Uterus (tissue), 4 donors: ENCODE measurements around the gene FAM120AOS. TPM values are rescaled to one million over a fixed set of nuclear protein-coding genes. Genes with fewer than 3 reads are reported as not detected.

Experiments
- DNase-seq, 2 donors: peaks; one replicate each; pipeline ENCODE4 v3.0.0-alpha.2; 2019 to 2020
- H3K27ac ChIP-seq, 2 donors: fragments of 200-600 bp; sonication (generic); 1 replicate in 1 of 2; 2 replicates in 1 of 2; pipeline ENCODE4 v1.5.1; 2016 to 2018
- H3K27me3 ChIP-seq, 2 donors: fragments of 200-600 bp; sonication (generic); one replicate each; pipeline ENCODE4 v1.5.1; 2018 to 2019; ENCODE audit warnings: control low read depth in 1 of 2
- H3K36me3 ChIP-seq, 2 donors: fragments of 200-600 bp; sonication (generic); one replicate each; pipeline ENCODE4 v1.5.1; 2019; ENCODE audit warnings: control low read depth in 1 of 2
- H3K4me1 ChIP-seq, 2 donors: fragments of 200-600 bp; sonication (generic); one replicate each; pipeline ENCODE4 v1.5.1; 2018 to 2019; ENCODE audit warnings: control low read depth in 1 of 2
- H3K4me3 ChIP-seq, 2 donors: fragments of 200-600 bp; sonication (generic); 1 replicate in 1 of 2; 2 replicates in 1 of 2; pipeline ENCODE4 v1.5.1; 2018 to 2019; ENCODE audit warnings: mild to moderate bottlenecking in 1 of 2
- H3K9me3 ChIP-seq, 2 donors: fragments of 200-600 bp; sonication (generic); one replicate each; pipeline ENCODE4 v1.5.1; 2019; ENCODE audit warnings: control low read depth in 1 of 2
- CTCF ChIP-seq, 4 experiments: fragments of 200-600 bp in 2 of 4; fragments of 450-650 bp in 2 of 4; sonication (generic) in 2 of 4; IDR thresholded peaks; one replicate each; pipeline ENCODE4 v1.5.1; 2016 to 2019; ENCODE audit warnings: antibody characterized with exemption in 4 of 4, mild to moderate bottlenecking in 2 of 4, moderate library complexity in 1 of 4
- POLR2A ChIP-seq, 2 donors: fragments of 450-650 bp; IDR thresholded peaks; one replicate each; pipeline ENCODE4 v1.6.1; 2016; ENCODE audit warnings: antibody characterized with exemption in 2 of 2, mild to moderate bottlenecking in 1 of 2, moderate library complexity in 1 of 2
- intact Hi-C: fragments of 100-400 bp; cut with DNase I; formaldehyde crosslinking; loops from one replicate; pipeline ENCODE4 v1.15.1; 2023; ENCODE audit warnings: low total_unique reads
- total RNA-seq, 4 donors: library from RNA; depleted of rRNA in 3 of 4; stranded (reverse); fragments of >200 nt in 3 of 4; gene quantifications; one replicate each; pipeline versions ENCODE4 v1.1.0 to v1.2.4, GENCODE V29; 2014 to 2023
- donor health status: DM: yes; HTN: yes; CAD: no.

The FAM120AOS gene
- total RNA-seq, 4 donors from 2014 or later, result 8.5 to 45.2 (median 39.1) TPM

GRCh38 chr9:93475856-93476255 is 22.5 kb upstream of the FAM120AOS start:
- Histone ChIP-seq H3K36me3 (no peaks in the 10 kb centered on the region), H3K4me3 (no peak overlapping the region), H3K27ac (no peak overlapping the region), H3K4me1 (no peaks in the 10 kb centered on the region), H3K27me3 (no peaks in the 10 kb centered on the region), H3K9me3 (no peaks in the 10 kb centered on the region)
- DNase-seq, result no peak
- no peak for TF ChIP-seq POLR2A (IDR thresholded peaks at IDR 0.05)
- no peak for TF ChIP-seq CTCF (IDR thresholded peaks at IDR 0.05)
- intact Hi-C loops, result no loop called here

DNA sequence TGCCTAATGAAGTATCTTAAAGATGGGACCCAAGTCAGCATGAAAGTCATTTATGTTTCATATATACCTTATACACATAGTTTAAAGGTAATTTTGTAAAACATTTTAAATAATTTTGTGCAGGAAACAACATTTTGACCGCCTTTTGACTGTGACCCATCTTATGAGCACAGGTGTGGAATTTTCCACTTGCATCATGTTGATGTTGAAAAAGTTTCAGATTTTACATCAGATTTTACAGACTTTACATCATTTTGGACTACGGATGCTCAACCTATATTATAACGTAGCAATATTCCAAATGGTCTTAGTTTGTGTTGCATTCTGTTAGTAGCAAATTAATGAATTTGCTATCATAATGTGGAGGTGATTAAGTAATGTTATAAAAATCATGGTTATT is 21.7 kb upstream of the FAM120AOS start:
- no peak overlapping the region for H3K4me3 ChIP-seq
- H3K4me1 ChIP-seq, result no peaks in the 10 kb centered on the region
- DNase-seq, result no peak
- TF ChIP-seq POLR2A (IDR thresholded peaks at IDR 0.05) (no peak), CTCF (IDR thresholded peaks at IDR 0.05) (no peak)
- no peaks in the 10 kb centered on the region for H3K9me3 ChIP-seq
- intact Hi-C loops, result no loop called here
- no peak overlapping the region for H3K27ac ChIP-seq
- H3K27me3 ChIP-seq, result no peaks in the 10 kb centered on the region
- H3K36me3 ChIP-seq, result no peaks in the 10 kb centered on the region

- TF ChIP-seq POLR2A (IDR thresholded peaks at IDR 0.05), result no peak
- no peak for TF ChIP-seq CTCF (IDR thresholded peaks at IDR 0.05)
- Histone ChIP-seq H3K27ac (no peak overlapping the region), H3K4me3 (no peak overlapping the region), H3K27me3 (no peaks in the 10 kb centered on the region), H3K9me3 (no peaks in the 10 kb centered on the region), H3K4me1 (peaks cover 7 to 10% of the 10 kb centered on the region in 2 donors), H3K36me3 (no peaks in the 10 kb centered on the region)
- DNase-seq, result no peak
- intact Hi-C loops, result no loop called here
Observed at GRCh38 chr9:93473411-93473810, 20.0 kb upstream of the FAM120AOS start.

GRCh38 chr9:93471124-93471523 is 17.7 kb upstream of the FAM120AOS start:
- TF ChIP-seq CTCF (IDR thresholded peaks at IDR 0.05) (no peak), POLR2A (IDR thresholded peaks at IDR 0.05) (no peak)
- intact Hi-C loops, result no loop called here
- Histone ChIP-seq H3K4me1 (peaks cover 10 to 13% of the 10 kb centered on the region in 2 donors), H3K9me3 (no peaks in the 10 kb centered on the region), H3K4me3 (no peak overlapping the region), H3K27ac (no peak overlapping the region), H3K27me3 (no peaks in the 10 kb centered on the region), H3K36me3 (no peaks in the 10 kb centered on the region)
- DNase-seq, result no peak

DNA sequence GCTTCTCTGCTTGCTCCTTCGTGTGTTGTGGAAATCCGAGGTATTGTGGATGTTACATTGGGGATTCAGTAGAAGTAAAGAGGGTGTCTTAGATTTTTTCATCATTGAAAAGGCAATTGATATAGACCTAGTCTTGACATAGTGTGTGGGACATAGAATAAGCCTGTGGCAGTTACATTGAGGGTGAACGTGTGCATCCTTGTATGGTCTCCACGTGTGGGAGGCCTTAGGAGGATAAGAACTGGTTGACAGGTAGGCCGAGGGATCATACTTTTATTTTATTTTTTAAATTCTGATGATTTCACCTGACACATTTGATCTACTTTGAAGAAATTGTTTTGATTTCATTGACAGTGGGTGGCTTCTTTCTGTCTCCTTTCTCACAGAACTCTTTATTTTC is 17.0 kb upstream of the FAM120AOS start:
- TF ChIP-seq CTCF (IDR thresholded peaks at IDR 0.05) (no peak), POLR2A (IDR thresholded peaks at IDR 0.05) (no peak)
- H3K36me3 ChIP-seq, result no peaks in the 10 kb centered on the region
- DNase-seq, result no peak
- H3K4me1 ChIP-seq, result peaks cover 10 to 13% of the 10 kb centered on the region in 2 donors
- H3K27me3 ChIP-seq, result no peaks in the 10 kb centered on the region
- intact Hi-C loops, result no loop called here
- no peak overlapping the region for H3K4me3 ChIP-seq
- H3K27ac ChIP-seq, result no peak overlapping the region
- no peaks in the 10 kb centered on the region for H3K9me3 ChIP-seq
